CD4-positive, alpha-beta T cell (primary cell): Measurements from ENCODE around the gene NFIA. TPM values are rescaled to one million over a fixed set of nuclear protein-coding genes. Genes with fewer than 3 reads are reported as not detected.

ENCODE experiments used
- ATAC-seq: fragments of 200-7000 bp; cut with Tn5 transposase; one replicate; pipeline ENCODE4 v1.10.0; 2022; ENCODE audit warnings: mild to moderate bottlenecking; ENCODE audit not compliant: poor library complexity
- CTCF ChIA-PET: fragments of 350-600 bp; sonication (Branson Sonifier 250); formaldehyde crosslinking; loops from one replicate; lab custom pipeline; 2021; ENCODE audit warnings: antibody characterized with exemption, inconsistent platforms; lab: Charles Lee
- POLR2A ChIA-PET: fragments of 350-600 bp; sonication (Branson Sonifier 250); formaldehyde crosslinking; loops from one replicate; lab custom pipeline; 2021; ENCODE audit warnings: antibody characterized with exemption, inconsistent platforms; lab: Charles Lee
- DNase-seq, 14 experiments: peaks; one replicate each; pipeline ENCODE4 v3.0.0-alpha.2; 2013 to 2020; ENCODE audit warnings: mixed read lengths in 2 of 14
- H3K27ac ChIP-seq, 2 donors: one replicate each; pipeline versions ENCODE4 v1.5.1 to v1.7.0; 2013; ENCODE audit warnings: low read length in 2 of 2, low read depth in 1 of 2, mild to moderate bottlenecking in 1 of 2
- H3K27me3 ChIP-seq, 2 experiments: 1 replicate in 1 of 2; 2 replicates in 1 of 2; pipeline versions ENCODE4 v1.6.1 to v1.7.0; 2013; ENCODE audit warnings: low read length in 2 of 2, control low read depth in 1 of 2, mild to moderate bottlenecking in 1 of 2, moderate library complexity in 1 of 2; ENCODE audit not compliant: insufficient read depth in 2 of 2, control insufficient read depth in 1 of 2
- H3K36me3 ChIP-seq: one replicate; pipeline ENCODE4 v1.6.1; 2013; ENCODE audit warnings: low read length, control low read depth; ENCODE audit not compliant: insufficient read depth
- H3K4me1 ChIP-seq: one replicate; pipeline ENCODE4 v1.6.1; 2013; ENCODE audit warnings: low read length, control low read depth; ENCODE audit not compliant: insufficient read depth
- H3K4me3 ChIP-seq: one replicate; pipeline ENCODE4 v1.5.1; 2013; ENCODE audit warnings: mild to moderate bottlenecking, low read length, moderate library complexity
- H3K9me3 ChIP-seq, 2 experiments: 1 replicate in 1 of 2; 2 replicates in 1 of 2; pipeline versions ENCODE4 v1.6.1 to v1.7.0; 2013; ENCODE audit warnings: low read length in 2 of 2, mild to moderate bottlenecking in 2 of 2, control low read depth in 1 of 2, moderate library complexity in 1 of 2; ENCODE audit not compliant: control insufficient read depth in 1 of 2, insufficient read depth in 1 of 2
- H3K27ac Mint-ChIP-seq: one replicate; pipeline ENCODE4 v1.8.0; 2020; ENCODE audit warnings: mixed read lengths
- H3K27me3 Mint-ChIP-seq: one replicate; pipeline ENCODE4 v1.8.0; 2021; ENCODE audit warnings: mixed read lengths
- H3K36me3 Mint-ChIP-seq: one replicate; pipeline ENCODE4 v1.8.0; 2021; ENCODE audit warnings: low read depth, mixed read lengths
- H3K4me1 Mint-ChIP-seq: one replicate; pipeline ENCODE4 v1.8.0; 2021; ENCODE audit warnings: low read depth, mixed read lengths
- H3K4me3 Mint-ChIP-seq: one replicate; pipeline ENCODE4 v1.8.0; 2020; ENCODE audit warnings: mild to moderate bottlenecking, mixed read lengths
- H3K9me3 Mint-ChIP-seq: one replicate; pipeline ENCODE4 v1.8.0; 2020; ENCODE audit warnings: mixed read lengths
- intact Hi-C, 2 experiments: fragments of 100-400 bp; cut with DNase I in 1 of 2; cut with micrococcal nuclease in 1 of 2; formaldehyde crosslinking; loops; one replicate each; pipeline versions ENCODE4 v1.15.1 to v1.9.0; 2023 to 2025; cut with DNase I, micrococcal nuclease
- total RNA-seq, 174 experiments: library from RNA in 2 of 174; stranded (reverse) in 2 of 174; gene quantifications; one replicate each; pipeline ENCODE4 v1.2.3 and lab custom pipeline; 2021 to 2026
- TF ChIP-seq, protein P1 (sequence below): fragments of 200-600 bp; IDR thresholded peaks from one replicate; pipeline ENCODE4 v1.8.0; 2022; ENCODE audit warnings: antibody characterized with exemption, mild to moderate bottlenecking

NFIA gene
- total RNA-seq, 2 experiments from 2014 or later: 4.8 to 5.9 TPM

DNA sequence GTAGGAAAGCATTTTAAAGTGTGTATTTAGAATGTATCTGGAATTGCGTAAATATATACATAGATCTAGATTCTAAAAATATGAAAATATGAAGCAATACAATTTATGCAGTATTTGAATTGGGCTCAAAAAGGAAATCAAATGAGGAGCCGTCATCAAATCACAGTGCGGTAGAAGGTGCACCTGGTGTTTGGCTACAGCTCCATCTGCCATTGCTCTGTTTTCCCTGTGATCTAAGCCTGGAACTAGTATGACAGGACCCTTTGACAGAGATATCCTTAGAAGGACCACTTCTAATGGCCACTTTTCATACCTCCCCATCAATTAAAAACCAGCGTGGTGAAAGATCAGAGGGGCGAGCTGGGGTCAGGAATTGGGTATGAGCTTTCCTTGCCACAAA is 202.6 kb downstream of the NFIA start:
- no peaks in the 10 kb centered on the region for H3K4me1 Mint-ChIP-seq
- H3K36me3 Mint-ChIP-seq: no peaks in the 10 kb centered on the region
- TF ChIP-seq, protein P1, sequence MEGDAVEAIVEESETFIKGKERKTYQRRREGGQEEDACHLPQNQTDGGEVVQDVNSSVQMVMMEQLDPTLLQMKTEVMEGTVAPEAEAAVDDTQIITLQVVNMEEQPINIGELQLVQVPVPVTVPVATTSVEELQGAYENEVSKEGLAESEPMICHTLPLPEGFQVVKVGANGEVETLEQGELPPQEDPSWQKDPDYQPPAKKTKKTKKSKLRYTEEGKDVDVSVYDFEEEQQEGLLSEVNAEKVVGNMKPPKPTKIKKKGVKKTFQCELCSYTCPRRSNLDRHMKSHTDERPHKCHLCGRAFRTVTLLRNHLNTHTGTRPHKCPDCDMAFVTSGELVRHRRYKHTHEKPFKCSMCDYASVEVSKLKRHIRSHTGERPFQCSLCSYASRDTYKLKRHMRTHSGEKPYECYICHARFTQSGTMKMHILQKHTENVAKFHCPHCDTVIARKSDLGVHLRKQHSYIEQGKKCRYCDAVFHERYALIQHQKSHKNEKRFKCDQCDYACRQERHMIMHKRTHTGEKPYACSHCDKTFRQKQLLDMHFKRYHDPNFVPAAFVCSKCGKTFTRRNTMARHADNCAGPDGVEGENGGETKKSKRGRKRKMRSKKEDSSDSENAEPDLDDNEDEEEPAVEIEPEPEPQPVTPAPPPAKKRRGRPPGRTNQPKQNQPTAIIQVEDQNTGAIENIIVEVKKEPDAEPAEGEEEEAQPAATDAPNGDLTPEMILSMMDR: no peak
- H3K4me3 Mint-ChIP-seq: no peak overlapping the region
- intact Hi-C loops: no loop called here
- Histone ChIP-seq H3K4me1 (no peaks in the 10 kb centered on the region), H3K9me3 (no peaks in the 10 kb centered on the region), H3K36me3 (no peaks in the 10 kb centered on the region), H3K27ac (no peak overlapping the region), H3K27me3 (no peaks in the 10 kb centered on the region), H3K4me3 (no peak overlapping the region)
- no peaks in the 10 kb centered on the region for H3K27me3 Mint-ChIP-seq
- DNase-seq (no peak), ATAC-seq (no peak)
- CTCF ChIA-PET: no interaction called here
- H3K27ac Mint-ChIP-seq: no peak overlapping the region
- POLR2A ChIA-PET: no interaction called here
- H3K9me3 Mint-ChIP-seq: no peaks in the 10 kb centered on the region

DNA sequence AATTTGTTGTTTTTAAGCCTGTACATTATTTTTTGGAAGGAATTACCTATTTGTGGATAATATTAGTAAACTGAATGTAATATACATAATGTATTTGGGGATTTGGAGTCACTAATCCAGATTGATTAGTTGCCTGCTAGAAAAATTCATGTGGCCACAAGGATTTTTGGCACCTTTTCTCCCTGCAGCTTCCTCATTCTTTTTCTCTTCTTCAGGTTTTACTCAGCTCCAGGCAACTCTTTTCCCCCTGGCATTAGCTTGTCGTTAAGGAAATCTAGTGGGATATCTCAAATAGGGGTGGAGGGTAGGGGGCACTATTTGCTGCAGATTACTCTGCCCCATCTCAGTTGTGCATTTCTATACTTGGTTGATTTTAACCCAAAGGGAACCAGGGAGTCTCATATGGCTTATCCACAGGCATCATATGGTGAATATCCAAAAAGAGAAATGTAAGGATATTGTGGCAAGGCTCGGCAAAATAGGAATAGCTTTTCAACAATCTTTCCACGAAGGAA is 203.1 kb downstream of the NFIA start:
- TF ChIP-seq, protein P1: no peak
- no peaks in the 10 kb centered on the region for H3K4me1 Mint-ChIP-seq
- H3K4me3 Mint-ChIP-seq: no peak overlapping the region
- Histone ChIP-seq H3K27ac (no peak overlapping the region), H3K4me1 (no peaks in the 10 kb centered on the region), H3K27me3 (no peaks in the 10 kb centered on the region), H3K4me3 (no peak overlapping the region), H3K9me3 (no peaks in the 10 kb centered on the region), H3K36me3 (no peaks in the 10 kb centered on the region)
- H3K27ac Mint-ChIP-seq: no peak overlapping the region
- no peaks in the 10 kb centered on the region for H3K9me3 Mint-ChIP-seq
- intact Hi-C loops: no loop called here
- no peak for DNase-seq
- ATAC-seq: no peak
- CTCF ChIA-PET: no interaction called here
- no peaks in the 10 kb centered on the region for H3K27me3 Mint-ChIP-seq
- POLR2A ChIA-PET: no interaction called here
- no peaks in the 10 kb centered on the region for H3K36me3 Mint-ChIP-seq

DNA sequence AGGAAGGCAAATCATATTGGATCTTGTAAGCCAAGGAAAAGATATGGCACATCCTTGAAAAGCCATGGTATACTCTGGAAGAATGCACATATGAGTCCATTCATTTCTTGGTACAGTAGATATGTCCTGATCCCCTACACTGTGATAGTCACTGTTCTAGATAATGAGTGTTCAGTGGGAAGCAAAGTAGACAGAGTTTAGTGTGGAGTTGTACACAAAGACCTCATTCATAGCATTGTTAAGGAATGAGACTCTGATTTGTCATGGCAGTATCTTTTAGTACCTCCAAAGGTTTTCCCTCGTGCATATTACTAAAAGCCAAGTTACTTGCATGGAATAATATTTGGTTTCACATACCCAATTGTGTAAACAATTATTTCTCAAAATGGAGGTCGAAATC is 204.7 kb downstream of the NFIA start:
- Mint-ChIP-seq H3K4me1 (no peaks in the 10 kb centered on the region), H3K36me3 (no peaks in the 10 kb centered on the region), H3K27me3 (no peaks in the 10 kb centered on the region), H3K4me3 (no peak overlapping the region), H3K27ac (no peak overlapping the region), H3K9me3 (no peaks in the 10 kb centered on the region)
- Histone ChIP-seq H3K4me3 (no peak overlapping the region), H3K36me3 (no peaks in the 10 kb centered on the region), H3K27ac (no peak overlapping the region), H3K27me3 (no peaks in the 10 kb centered on the region), H3K4me1 (no peaks in the 10 kb centered on the region), H3K9me3 (no peaks in the 10 kb centered on the region)
- DNase-seq: no peak
- TF ChIP-seq, protein P1: no peak
- ChIA-PET POLR2A (no interaction called here), CTCF (no interaction called here)
- ATAC-seq: no peak
- intact Hi-C loops: no loop called here
